Measurements from ENCODE around the gene PARVA. TPM values are rescaled to one million over a fixed set of nuclear protein-coding genes. Genes with fewer than 3 reads are reported as not detected.

The PARVA gene
- 10 to 100 TPM; 64.2 to 85.0 (median 70.5) TPM for total RNA-seq

GRCh38 chr11:12377106-12377823 is at the start of gene PARVA:
TSS of gene PARVA (plus strand) at chr11:12377571. CDS start at chr11:12377648, 77 bp downstream.
- TF ChIP-seq POLR2A (IDR thresholded peaks at IDR 0.05) = no peak
- peak in 1 of 2 donors; percentile 48 for TF ChIP-seq EP300 (IDR thresholded peaks at IDR 0.05)
- TF ChIP-seq CTCF (IDR thresholded peaks at IDR 0.05) = peak in 2 of 5 experiments; percentile 18 to 41
- peak within 1 kb of the TSS; percentile 51 to 62 (median 60) for H3K4me3 ChIP-seq
- H3K9me3 ChIP-seq = no peaks in the 10 kb centered on the region
- H3K36me3 ChIP-seq = peaks cover 0 to 13% (median 0%) of the 10 kb centered on the region in 3 donors
- peak within 1 kb of the TSS; percentile 83 to 98 (median 92) for H3K27ac ChIP-seq
- H3K4me1 ChIP-seq = peaks cover 0 to 43% (median 8%) of the 10 kb centered on the region in 4 donors
- H3K27me3 ChIP-seq = no peaks in the 10 kb centered on the region
- peak; percentile 26 to 36 for DNase-seq (ENCODE audit: low spot score in 2 of 2)
- WGBS, 2 donors = 3 to 4% methylated on average over 36 to 49 of the region's 55 CpGs

- H3K4me3 ChIP-seq = no peak overlapping the region
- no peaks in the 10 kb centered on the region for H3K9me3 ChIP-seq
- no peaks in the 10 kb centered on the region for H3K27me3 ChIP-seq
- H3K4me1 ChIP-seq = peaks cover 0 to 17% (median 2%) of the 10 kb centered on the region in 4 donors
- no peak for DNase-seq (ENCODE audit: low spot score in 2 of 2)
- no peaks in the 10 kb centered on the region for H3K36me3 ChIP-seq
- peak overlapping the region in 2 of 4 donors; percentile 67 to 75 for H3K27ac ChIP-seq
- 77 to 80% methylated on average over 4 of the region's 4 CpGs for WGBS, 2 donors
- TF ChIP-seq CTCF (IDR thresholded peaks at IDR 0.05) (no peak), POLR2A (IDR thresholded peaks at IDR 0.05) (no peak), EP300 (IDR thresholded peaks at IDR 0.05) (no peak)
These were observed 48.2 kb upstream of the PARVA start for GRCh38 chr11:12329169-12329568.

- H3K27me3 ChIP-seq = no peaks in the 10 kb centered on the region
- DNase-seq (ENCODE audit: low spot score in 2 of 2) = no peak
- no peak for TF ChIP-seq POLR2A (IDR thresholded peaks at IDR 0.05)
- no peak for TF ChIP-seq CTCF (IDR thresholded peaks at IDR 0.05)
- no peak for TF ChIP-seq EP300 (IDR thresholded peaks at IDR 0.05)
- H3K4me3 ChIP-seq = no peak overlapping the region
- H3K36me3 ChIP-seq = no peaks in the 10 kb centered on the region
- no peaks in the 10 kb centered on the region for H3K9me3 ChIP-seq
- 60 to 61% methylated on average over 2 of the region's 2 CpGs for WGBS, 2 donors
- H3K27ac ChIP-seq = peak overlapping the region in 2 of 4 donors; percentile 67 to 75
- peaks cover 0 to 17% (median 2%) of the 10 kb centered on the region in 4 donors for H3K4me1 ChIP-seq
These were observed 47.6 kb upstream of the PARVA start for GRCh38 chr11:12329797-12330196.

GRCh38 chr11:12330485-12331231 is 46.7 kb upstream of the PARVA start:
- H3K36me3 ChIP-seq = no peaks in the 10 kb centered on the region
- H3K9me3 ChIP-seq = no peaks in the 10 kb centered on the region
- DNase-seq (ENCODE audit: low spot score in 2 of 2) = no peak
- H3K27me3 ChIP-seq = no peaks in the 10 kb centered on the region
- peak overlapping the region in 3 of 4 donors; percentile 42 to 75 (median 67) for H3K27ac ChIP-seq
- H3K4me1 ChIP-seq = peaks cover 0 to 17% (median 2%) of the 10 kb centered on the region in 4 donors
- TF ChIP-seq CTCF (IDR thresholded peaks at IDR 0.05) (peak in 3 of 5 experiments; percentile 15 to 66 (median 40)), EP300 (IDR thresholded peaks at IDR 0.05) (peak in 1 of 2 donors; percentile 37), POLR2A (IDR thresholded peaks at IDR 0.05) (no peak)
- no peak overlapping the region for H3K4me3 ChIP-seq
- WGBS, 2 donors = 37 to 52% methylated on average over 7 of the region's 7 CpGs
